BE2C (cell line): ENCODE results near the gene GABRE.
"Not testable (repeated sequence)": the region's sequence is repeated elsewhere in the genome, so short reads cannot be mapped to it uniquely, and the experiment has no call there.

ENCODE experiments used
- DNase-seq: peaks from one replicate; pipeline ENCODE4 v3.0.0-alpha.2; 2020
- H3K27me3 ChIP-seq: fragments of 250-450 bp; sonication (Bioruptor Pico); 2 replicates; pipeline ENCODE4 v1.5.1; 2020; ENCODE audit warnings: mild to moderate bottlenecking
- H3K36me3 ChIP-seq: fragments of 250-450 bp; sonication (Bioruptor Pico); 2 replicates; pipeline ENCODE4 v1.5.1; 2020; ENCODE audit warnings: mild to moderate bottlenecking
- H3K4me1 ChIP-seq: fragments of 250-450 bp; sonication (Bioruptor Pico); 2 replicates; pipeline ENCODE4 v1.5.1; 2020
- H3K4me3 ChIP-seq: 2 replicates; pipeline ENCODE4 v1.5.1; 2011; ENCODE audit warnings: low read depth, low read length
- H3K9me3 ChIP-seq: fragments of 250-450 bp; sonication (Bioruptor Pico); 2 replicates; pipeline ENCODE4 v1.5.1; 2020
- CTCF ChIP-seq: IDR thresholded peaks from 2 replicates; pipeline ENCODE4 v1.5.1; 2012; ENCODE audit warnings: mild to moderate bottlenecking, low read depth, low read length

The GABRE gene

DNA sequence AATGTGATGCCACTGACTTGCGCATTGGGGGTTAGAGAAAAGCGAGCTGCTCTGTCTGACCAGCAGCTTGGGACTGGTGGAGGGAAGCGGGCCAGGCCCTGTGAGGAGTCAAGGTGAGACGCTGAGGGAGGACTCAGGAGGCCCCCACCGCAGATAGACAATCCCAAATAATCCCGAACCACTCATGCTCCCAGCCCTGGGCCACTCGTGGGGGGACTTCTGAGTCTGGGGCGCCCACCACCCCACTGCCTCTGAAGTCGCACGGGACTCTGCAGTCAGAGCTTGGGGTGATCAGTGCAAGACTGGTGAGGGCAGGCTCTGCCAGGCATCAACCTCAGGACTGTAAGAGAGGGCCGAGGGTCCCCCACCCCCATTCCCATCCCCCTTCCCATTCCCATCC is 54.9 kb downstream of the GABRE start:
- H3K27me3 ChIP-seq = no peaks in the 10 kb centered on the region
- no peak overlapping the region for H3K4me3 ChIP-seq
- no peaks in the 10 kb centered on the region for H3K4me1 ChIP-seq
- H3K36me3 ChIP-seq = no peaks in the 10 kb centered on the region
- no peak for DNase-seq
- no peak for TF ChIP-seq CTCF
- H3K9me3 ChIP-seq = no peaks in the 10 kb centered on the region

- H3K9me3 ChIP-seq, H3K36me3 ChIP-seq, H3K4me1 ChIP-seq, H3K27me3 ChIP-seq, H3K4me3 ChIP-seq, DNase-seq: not testable (repeated sequence)
These were observed 55.7 kb downstream of the GABRE start for GRCh38 chrX:151918736-151919135.

DNA sequence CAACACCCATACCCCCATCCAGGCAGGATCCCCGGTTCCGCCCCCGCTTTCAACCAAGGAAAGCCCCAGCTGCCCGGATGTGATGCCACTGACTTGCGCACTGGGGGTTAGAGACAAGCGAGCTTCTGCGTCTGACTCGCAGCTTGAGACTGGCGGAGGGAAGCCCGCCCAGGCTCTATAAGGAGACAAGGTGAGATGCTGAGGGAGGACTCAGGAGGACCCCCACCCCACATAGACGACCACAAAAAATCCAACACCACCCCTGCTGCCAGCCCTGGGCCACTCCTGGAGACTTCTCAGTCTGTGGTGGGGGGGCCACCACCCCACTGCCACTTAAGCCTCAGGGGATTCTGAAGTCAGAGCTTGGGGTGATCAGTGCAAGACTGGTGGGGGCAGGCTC is 61.7 kb downstream of the GABRE start, which contains the start of gene MAGEA4:
Gene MAGEA4, plus strand, starts transcription at position 110 of the 400 bp plus-strand sequence. CDS start 10,776 bp downstream, outside the sequence.
- H3K4me3 ChIP-seq = no peak within 1 kb of the TSS
- no peak for TF ChIP-seq CTCF
- DNase-seq = no peak
- no peaks in the 10 kb centered on the region for H3K9me3 ChIP-seq
- H3K36me3 ChIP-seq = no peaks in the 10 kb centered on the region
- no peaks in the 10 kb centered on the region for H3K4me1 ChIP-seq
- H3K27me3 ChIP-seq = no peaks in the 10 kb centered on the region

GRCh38 chrX:151912221-151912620 is 62.3 kb downstream of the GABRE start:
- no peak for TF ChIP-seq CTCF
- no peaks in the 10 kb centered on the region for H3K27me3 ChIP-seq
- H3K4me3 ChIP-seq = no peak overlapping the region
- H3K36me3 ChIP-seq = no peaks in the 10 kb centered on the region
- H3K9me3 ChIP-seq = no peaks in the 10 kb centered on the region
- H3K4me1 ChIP-seq = no peaks in the 10 kb centered on the region
- DNase-seq = no peak

GRCh38 chrX:151904989-151905388 is 69.5 kb downstream of the GABRE start:
- Histone ChIP-seq H3K4me3 (no peak overlapping the region), H3K27me3 (no peaks in the 10 kb centered on the region), H3K9me3 (no peaks in the 10 kb centered on the region), H3K36me3 (no peaks in the 10 kb centered on the region), H3K4me1 (no peaks in the 10 kb centered on the region)
- no peak for DNase-seq
- TF ChIP-seq CTCF = no peak
